Ammon's horn (tissue), 1 donor: ENCODE measurements around the gene ATP1A4.

Experiments
- DNase-seq: peaks from one replicate; pipeline ENCODE4 v3.0.0-alpha.2; 2016; ENCODE audit warnings: low spot score

The ATP1A4 gene

GRCh38 chr1:160177231-160177630 is 25.8 kb downstream of the ATP1A4 start:
- DNase-seq: no peak

- DNase-seq: no peak
These were observed 26.3 kb downstream of the ATP1A4 start for GRCh38 chr1:160177667-160178066.

- no peak for DNase-seq
These were observed 27.3 kb downstream of the ATP1A4 start for GRCh38 chr1:160178731-160179130.

GRCh38 chr1:160179336-160179735 is 27.9 kb downstream of the ATP1A4 start:
- DNase-seq: no peak

- DNase-seq: no peak
These were observed 34.8 kb downstream of the ATP1A4 start for GRCh38 chr1:160186246-160186645.

GRCh38 chr1:160186729-160187128 is 35.3 kb downstream of the ATP1A4 start:
- DNase-seq: no peak

- DNase-seq: no peak
These were observed 36.0 kb downstream of the ATP1A4 start for GRCh38 chr1:160187407-160187806.

GRCh38 chr1:160188341-160188740 is 36.9 kb downstream of the ATP1A4 start:
- DNase-seq: no peak

- peak; percentile 37 for DNase-seq
These were observed 38.5 kb downstream of the ATP1A4 start, which contains the start of gene CASQ1 for GRCh38 chr1:160189649-160190625. Gene CASQ1, plus strand, starts transcription at chr1:160190575. Its CDS starts 177 bp downstream, at chr1:160190752.

GRCh38 chr1:160191756-160192155 is 40.4 kb downstream of the ATP1A4 start:
- no peak for DNase-seq

GRCh38 chr1:160192234-160192633 is 40.8 kb downstream of the ATP1A4 start:
- DNase-seq: no peak

GRCh38 chr1:160193091-160193819 is 41.9 kb downstream of the ATP1A4 start:
- peak; percentile 89 for DNase-seq

- DNase-seq: no peak
These were observed 42.7 kb downstream of the ATP1A4 start for GRCh38 chr1:160193832-160194736.

- DNase-seq: no peak
These were observed 43.3 kb downstream of the ATP1A4 start for GRCh38 chr1:160194737-160195059.

GRCh38 chr1:160196143-160196542 is 44.7 kb downstream of the ATP1A4 start:
- no peak for DNase-seq

- peak; percentile 40 for DNase-seq
These were observed 45.8 kb downstream of the ATP1A4 start for GRCh38 chr1:160197231-160197630.

GRCh38 chr1:160200786-160201185 is 49.4 kb downstream of the ATP1A4 start:
- DNase-seq: no peak

GRCh38 chr1:160204526-160205241 is 53.3 kb downstream of the ATP1A4 start:
- peak; percentile 56 for DNase-seq

GRCh38 chr1:160205242-160206035 is 54.0 kb downstream of the ATP1A4 start, which contains the start of gene PEA15:
Gene PEA15, plus strand, starts transcription at chr1:160205384. Its CDS starts 6,161 bp downstream, at chr1:160211545.
- peak; percentile 83 for DNase-seq

- no peak for DNase-seq
These were observed 54.6 kb downstream of the ATP1A4 start for GRCh38 chr1:160206036-160206389.
